GM23338 (cell line): ENCODE measurements around the gene EPB41L5. TPM values are rescaled to one million over a fixed set of nuclear protein-coding genes. Genes with fewer than 3 reads are reported as not detected.

Experiments
- ATAC-seq: fragments of 200-7000 bp; cut with Tn5 transposase; 3 replicates; pipeline ENCODE4 v1.9.1; 2020
- DNase-seq: peaks from one replicate; pipeline ENCODE4 v3.0.0-alpha.2; 2015; ENCODE audit warnings: low spot score
- H2AFZ ChIP-seq: fragments of 200-600 bp; sonication (generic); 2 replicates; pipeline ENCODE4 v1.8.0; 2016; ENCODE audit warnings: antibody characterized with exemption, mild to moderate bottlenecking, moderate library complexity
- H3F3A ChIP-seq: fragments of 200-600 bp; sonication (generic); replicated peaks from 2 replicates; pipeline ENCODE4 v1.8.0; 2017; ENCODE audit warnings: antibody characterized with exemption, mixed run types, low read depth
- H3K27ac ChIP-seq: fragments of 200-600 bp; sonication (generic); 2 replicates; pipeline ENCODE4 v1.6.1; 2016; ENCODE audit warnings: low read depth
- H3K27me3 ChIP-seq: fragments of 200-600 bp; sonication (generic); 2 replicates; pipeline ENCODE4 v1.8.0; 2016; ENCODE audit warnings: mild to moderate bottlenecking, mixed run types, moderate library complexity; ENCODE audit not compliant: insufficient read depth
- H3K36me3 ChIP-seq: fragments of 200-600 bp; sonication (generic); 2 replicates; pipeline ENCODE4 v1.8.0; 2016; ENCODE audit warnings: mild to moderate bottlenecking; ENCODE audit not compliant: insufficient read depth
- H3K4me1 ChIP-seq: fragments of 200-600 bp; sonication (generic); 2 replicates; pipeline ENCODE4 v1.8.0; 2016; ENCODE audit warnings: mild to moderate bottlenecking, moderate library complexity; ENCODE audit not compliant: insufficient read depth
- H3K4me2 ChIP-seq: fragments of 200-600 bp; sonication (generic); 2 replicates; pipeline ENCODE4 v1.7.1; 2017; ENCODE audit warnings: mixed run types
- H3K4me3 ChIP-seq: fragments of 200-600 bp; sonication (generic); 2 replicates; pipeline ENCODE4 v1.6.1; 2016; ENCODE audit warnings: mixed run types
- H3K79me2 ChIP-seq: fragments of 200-600 bp; sonication (generic); replicated peaks from 2 replicates; pipeline ENCODE4 v1.8.0; 2017; ENCODE audit warnings: mild to moderate bottlenecking; ENCODE audit not compliant: insufficient read depth
- H3K9me2 ChIP-seq: fragments of 200-600 bp; sonication (generic); 2 replicates; pipeline ENCODE4 v1.8.0; 2017; ENCODE audit not compliant: insufficient read depth
- H4K20me1 ChIP-seq: fragments of 200-600 bp; sonication (generic); replicated peaks from 2 replicates; pipeline ENCODE4 v1.8.0; 2017; ENCODE audit warnings: mild to moderate bottlenecking; ENCODE audit not compliant: insufficient read depth
- H3K27ac Mint-ChIP-seq: 2 replicates; pipeline ENCODE4 v1.8.0; 2020; ENCODE audit warnings: inconsistent platforms, mild to moderate bottlenecking, moderate library complexity, mixed read lengths
- H3K27me3 Mint-ChIP-seq: 3 replicates; pipeline ENCODE4 v1.8.0; 2022; ENCODE audit warnings: low read depth, mild to moderate bottlenecking, moderate library complexity, mixed read lengths, inconsistent platforms; ENCODE audit not compliant: insufficient read depth, poor library complexity
- H3K36me3 Mint-ChIP-seq: 3 replicates; pipeline ENCODE4 v1.8.0; 2021; ENCODE audit warnings: low read depth, mild to moderate bottlenecking, inconsistent platforms, moderate library complexity, mixed read lengths
- H3K4me1 Mint-ChIP-seq: 3 replicates; pipeline ENCODE4 v1.8.0; 2020; ENCODE audit warnings: mild to moderate bottlenecking, inconsistent platforms, mixed read lengths
- H3K4me3 Mint-ChIP-seq: 3 replicates; pipeline ENCODE4 v1.8.0; 2021; ENCODE audit warnings: moderate library complexity, mild to moderate bottlenecking, inconsistent platforms, mixed read lengths
- H3K9me3 Mint-ChIP-seq: 3 replicates; pipeline ENCODE4 v1.8.0; 2020; ENCODE audit warnings: moderate library complexity, mild to moderate bottlenecking, inconsistent platforms, mixed read lengths
- CREB1 ChIP-seq: fragments of 250-450 bp; sonication (Bioruptor Pico); IDR thresholded peaks from 2 replicates; pipeline ENCODE4 v1.5.0; 2020; ENCODE audit warnings: low read depth, mild to moderate bottlenecking, moderate library complexity
- EZH2 ChIP-seq: fragments of 200-600 bp; sonication (generic); IDR thresholded peaks from one replicate; pipeline ENCODE4 v1.8.0; 2017; ENCODE audit warnings: antibody characterized with exemption, mild to moderate bottlenecking, low read depth; ENCODE audit not compliant: unreplicated experiment
- EZH2phosphoT487 ChIP-seq: fragments of 200-600 bp; sonication (generic); IDR thresholded peaks from one replicate; pipeline ENCODE4 v1.8.1; 2018; ENCODE audit warnings: antibody characterized with exemption; ENCODE audit not compliant: unreplicated experiment
- JUNB ChIP-seq: IDR thresholded peaks from one replicate; pipeline ENCODE4 v1.6.1; 2016; ENCODE audit warnings: antibody characterized with exemption; ENCODE audit not compliant: unreplicated experiment
- NANOG ChIP-seq: IDR thresholded peaks from 2 replicates; pipeline ENCODE4 v1.6.1; 2016; ENCODE audit warnings: antibody characterized with exemption, borderline replicate concordance
- POLR2AphosphoS5 ChIP-seq: IDR thresholded peaks from 2 replicates; pipeline ENCODE4 v1.6.1; 2016; ENCODE audit warnings: antibody characterized with exemption, low read depth
- REST ChIP-seq: IDR thresholded peaks from one replicate; pipeline ENCODE4 v1.6.1; 2018; ENCODE audit warnings: antibody characterized with exemption; ENCODE audit not compliant: unreplicated experiment
- STAT1 ChIP-seq: IDR thresholded peaks from one replicate; pipeline ENCODE4 v1.6.1; 2016; ENCODE audit warnings: antibody characterized with exemption; ENCODE audit not compliant: unreplicated experiment
- ZNF114 ChIP-seq: fragments of 250-450 bp; sonication (Bioruptor Pico); IDR thresholded peaks from 2 replicates; pipeline ENCODE4 v1.5.0; 2020; ENCODE audit warnings: mild to moderate bottlenecking, moderate library complexity
- ZNF331 ChIP-seq: fragments of 250-450 bp; sonication (Bioruptor Pico); IDR thresholded peaks from 2 replicates; pipeline ENCODE4 v1.5.0; 2020; ENCODE audit warnings: low read depth, mild to moderate bottlenecking, moderate library complexity
- ZNF462 ChIP-seq: fragments of 250-450 bp; sonication (Bioruptor Pico); IDR thresholded peaks from 2 replicates; pipeline ENCODE4 v1.5.0; 2020; ENCODE audit warnings: mild to moderate bottlenecking, moderate library complexity
- polyA plus RNA-seq: library from polyadenylated mRNA; unstranded; fragments of >200 nt; fragmentation: Nextera tagmentation; extraction: Ambion mirVana; gene quantifications from 2 replicates; pipeline ENCODE4 v1.2.1, GENCODE V29; 2016
- total RNA-seq: library from RNA; depleted of rRNA; stranded (reverse); fragments of >200 nt; shearing (Covaris generic); gene quantifications from 2 replicates; pipeline ENCODE4 v1.2.3, GENCODE V29; 2014
- TF ChIP-seq, protein P1 (sequence below): IDR thresholded peaks from 2 replicates; pipeline ENCODE4 v1.6.1; 2016; ENCODE audit warnings: antibody characterized with exemption

The EPB41L5 gene
- total and polyA plus RNA-seq, 2 experiments from 2014 or later = 15.5 to 35.4 TPM

DNA sequence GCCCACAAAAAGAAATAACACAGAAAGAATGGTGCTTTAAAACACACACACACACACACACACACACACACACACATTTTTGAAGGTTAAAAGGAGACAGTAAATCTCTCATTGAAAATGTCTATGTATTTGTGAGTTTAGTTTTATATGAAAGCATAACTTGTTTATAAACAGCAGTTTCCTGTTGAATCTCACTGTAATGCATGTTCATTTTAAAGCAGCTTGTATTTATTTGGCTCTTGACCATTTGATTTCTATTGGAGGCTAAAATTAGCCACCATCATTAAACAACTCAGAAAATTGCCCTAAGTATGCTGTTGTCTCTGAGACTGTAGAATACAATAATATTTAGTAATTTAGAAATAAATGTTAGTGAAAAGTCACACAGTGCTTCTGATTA is 115.3 kb downstream of the EPB41L5 start:
- Mint-ChIP-seq H3K27ac (no peak overlapping the region), H3K9me3 (peaks cover under 1% of the 10 kb centered on the region; the same call in 1 of the 3 replicates), H3K4me3 (no peak overlapping the region), H3K27me3 (peaks cover under 1% of the 10 kb centered on the region), H3K4me1 (peaks cover 5% of the 10 kb centered on the region; the same call in 2 of the 3 replicates), H3K36me3 (peaks cover 9% of the 10 kb centered on the region)
- H3K36me3 ChIP-seq = no peaks in the 10 kb centered on the region
- no peaks in the 10 kb centered on the region for H3K9me2 ChIP-seq
- TF ChIP-seq NANOG (no peak), ZNF114 (CRISPR knock-in tag) (no peak), JUNB (no peak)
- ATAC-seq = no peak
- no peak overlapping the region for H3K4me2 ChIP-seq
- H3K4me1 ChIP-seq = no peaks in the 10 kb centered on the region
- no peaks in the 10 kb centered on the region for H3F3A ChIP-seq
- no peak for DNase-seq
- H2AFZ ChIP-seq = no peak overlapping the region
- H3K27ac ChIP-seq = no peak overlapping the region
- H3K79me2 ChIP-seq = no peaks in the 10 kb centered on the region
- H3K27me3 ChIP-seq = no peaks in the 10 kb centered on the region
- no peaks in the 10 kb centered on the region for H4K20me1 ChIP-seq
- no peak overlapping the region for H3K4me3 ChIP-seq

DNA sequence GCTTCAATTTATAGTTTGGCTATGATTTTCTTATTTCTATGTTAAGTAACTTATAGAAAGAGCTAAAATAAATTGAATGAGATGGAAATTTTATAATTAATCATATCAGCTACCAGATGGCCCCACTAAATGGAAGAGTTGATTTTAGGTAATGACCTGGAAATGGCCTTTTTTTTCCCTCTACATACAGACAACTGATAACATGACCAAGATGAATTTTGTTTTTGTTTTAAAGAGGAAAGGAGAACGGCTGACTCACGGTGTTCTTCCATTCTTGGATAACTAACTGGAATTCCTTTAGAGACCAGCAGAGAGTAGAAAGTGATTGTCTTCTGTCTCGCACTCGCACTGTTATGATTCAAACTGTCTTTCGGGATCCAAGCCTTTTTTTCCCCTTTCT is 119.3 kb downstream of the EPB41L5 start:
- H3K9me2 ChIP-seq = no peaks in the 10 kb centered on the region
- no peaks in the 10 kb centered on the region for H3K36me3 ChIP-seq
- no peak for DNase-seq
- Mint-ChIP-seq H3K4me3 (no peak overlapping the region), H3K4me1 (peaks cover 12% of the 10 kb centered on the region; the same call in 2 of the 3 replicates), H3K36me3 (peaks cover 32% of the 10 kb centered on the region), H3K27me3 (no peaks in the 10 kb centered on the region), H3K9me3 (no peaks in the 10 kb centered on the region), H3K27ac (no peak overlapping the region)
- H3K27ac ChIP-seq = no peak overlapping the region
- TF ChIP-seq, protein P1, sequence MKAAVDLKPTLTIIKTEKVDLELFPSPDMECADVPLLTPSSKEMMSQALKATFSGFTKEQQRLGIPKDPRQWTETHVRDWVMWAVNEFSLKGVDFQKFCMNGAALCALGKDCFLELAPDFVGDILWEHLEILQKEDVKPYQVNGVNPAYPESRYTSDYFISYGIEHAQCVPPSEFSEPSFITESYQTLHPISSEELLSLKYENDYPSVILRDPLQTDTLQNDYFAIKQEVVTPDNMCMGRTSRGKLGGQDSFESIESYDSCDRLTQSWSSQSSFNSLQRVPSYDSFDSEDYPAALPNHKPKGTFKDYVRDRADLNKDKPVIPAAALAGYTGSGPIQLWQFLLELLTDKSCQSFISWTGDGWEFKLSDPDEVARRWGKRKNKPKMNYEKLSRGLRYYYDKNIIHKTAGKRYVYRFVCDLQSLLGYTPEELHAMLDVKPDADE = no peak
- TF ChIP-seq STAT1 (no peak), POLR2AphosphoS5 (no peak), REST (no peak), EZH2phosphoT487 (no peak), ZNF114 (CRISPR knock-in tag) (no peak), EZH2 (no peak), CREB1 (CRISPR knock-in tag) (no peak), ZNF462 (no peak), ZNF331 (CRISPR knock-in tag) (no peak), JUNB (no peak)
- H3K4me1 ChIP-seq = no peaks in the 10 kb centered on the region
- no peak overlapping the region for H2AFZ ChIP-seq
- no peaks in the 10 kb centered on the region for H3K79me2 ChIP-seq
- ATAC-seq = no peak
- no peak overlapping the region for H3K4me3 ChIP-seq
- H4K20me1 ChIP-seq = no peaks in the 10 kb centered on the region
- H3K4me2 ChIP-seq = no peak overlapping the region
- H3K27me3 ChIP-seq = no peaks in the 10 kb centered on the region
- H3F3A ChIP-seq = no peaks in the 10 kb centered on the region
